SK-N-SH (cell line): Measurements from ENCODE around the gene GRB7. TPM values are rescaled to one million over a fixed set of nuclear protein-coding genes. Genes with fewer than 3 reads are reported as not detected.

Experiments used
- CTCF ChIA-PET: fragments of 300-600, 350-600 bp; formaldehyde crosslinking; extraction: SDS; loops from one replicate; lab custom pipeline; 2021; lab: Yijun Ruan, JAX
- POLR2A ChIA-PET: fragments of 350-600 bp; sonication (Branson Sonifier 250); formaldehyde crosslinking; extraction: SDS; loops from one replicate; lab custom pipeline; 2020; ENCODE audit warnings: antibody characterized with exemption, inconsistent platforms; lab: Yijun Ruan, JAX
- DNase-seq: peaks from one replicate; pipeline ENCODE4 v3.0.0; 2012
- H2AFZ ChIP-seq: fragments of 200-600 bp; sonication (generic); 2 replicates; pipeline ENCODE4 v1.8.1; 2016; ENCODE audit warnings: antibody characterized with exemption, mild to moderate bottlenecking, low read depth
- H3F3A ChIP-seq: fragments of 200-600 bp; sonication (generic); replicated peaks from 2 replicates; pipeline ENCODE3; 2016; ENCODE audit warnings: antibody characterized with exemption, mild to moderate bottlenecking; ENCODE audit not compliant: insufficient read depth
- H3K27ac ChIP-seq, 2 experiments: fragments of 200-500 bp in 1 of 2; fragments of 200-600 bp in 1 of 2; sonication (Bioruptor generic) in 1 of 2; sonication (generic), shearing (Covaris generic) in 1 of 2; 2 replicates each; pipeline versions ENCODE4 v1.5.1 to v1.6.1; 2014 to 2016; ENCODE audit warnings: low read depth in 2 of 2, inconsistent platforms in 1 of 2, low read length in 1 of 2, mild to moderate bottlenecking in 1 of 2, mixed read lengths in 1 of 2
- H3K27me3 ChIP-seq: fragments of 200-600 bp; sonication (generic), shearing (Covaris generic); 2 replicates; pipeline ENCODE4 v1.6.1; 2016; ENCODE audit warnings: mixed run types; ENCODE audit not compliant: insufficient read depth
- H3K36me3 ChIP-seq, 2 experiments: fragments of 200-500 bp in 1 of 2; fragments of 200-600 bp in 1 of 2; sonication (Bioruptor generic) in 1 of 2; sonication (generic) in 1 of 2; replicated peaks in 1 of 2; 2 replicates each; pipeline versions ENCODE3 to v1.5.1; 2014 to 2016; ENCODE audit warnings: low read length in 1 of 2, mild to moderate bottlenecking in 1 of 2; ENCODE audit not compliant: insufficient read depth in 2 of 2, control insufficient read depth in 1 of 2
- H3K4me1 ChIP-seq, 2 experiments: fragments of 200-500 bp in 1 of 2; fragments of 200-600 bp in 1 of 2; sonication (Bioruptor generic) in 1 of 2; sonication (generic), shearing (Covaris generic) in 1 of 2; 2 replicates each; pipeline versions ENCODE4 v1.5.1 to v1.6.1; 2014 to 2016; ENCODE audit warnings: low read depth in 1 of 2, low read length in 1 of 2, mixed run types in 1 of 2; ENCODE audit not compliant: insufficient read depth in 2 of 2, control insufficient read depth in 1 of 2
- H3K4me2 ChIP-seq: fragments of 200-600 bp; sonication (generic), shearing (Covaris generic); 2 replicates; pipeline ENCODE4 v1.6.1; 2017; ENCODE audit warnings: mixed run types
- H3K4me3 ChIP-seq, 2 experiments: fragments of 200-500 bp in 1 of 2; fragments of 200-600 bp in 1 of 2; sonication (Bioruptor generic) in 1 of 2; sonication (generic), shearing (Covaris generic) in 1 of 2; 2 replicates each; pipeline versions ENCODE4 v1.5.1 to v1.8.1; 2014 to 2016; ENCODE audit warnings: low read depth in 2 of 2, inconsistent platforms in 1 of 2, low read length in 1 of 2, mild to moderate bottlenecking in 1 of 2, mixed read lengths in 1 of 2, moderate library complexity in 1 of 2
- H3K79me2 ChIP-seq: fragments of 200-600 bp; sonication (generic); 2 replicates; pipeline ENCODE4 v1.8.1; 2017; ENCODE audit warnings: mild to moderate bottlenecking; ENCODE audit not compliant: insufficient read depth
- H3K9ac ChIP-seq: fragments of 200-600 bp; sonication (generic); 2 replicates; pipeline ENCODE4 v1.6.1; 2017; ENCODE audit warnings: mixed run types
- H3K9me2 ChIP-seq: fragments of 200-600 bp; sonication (generic); 2 replicates; pipeline ENCODE4 v1.6.1; 2017; ENCODE audit warnings: mixed run types
- H3K9me3 ChIP-seq: fragments of 200-600 bp; sonication (generic); 2 replicates; pipeline ENCODE4 v1.6.1; 2017; ENCODE audit warnings: mixed run types, mild to moderate bottlenecking, moderate library complexity
- H4K20me1 ChIP-seq: fragments of 200-600 bp; sonication (generic); 2 replicates; pipeline ENCODE4 v1.6.1; 2017; ENCODE audit warnings: mild to moderate bottlenecking, mixed run types; ENCODE audit not compliant: insufficient read depth
- ELF1 ChIP-seq: IDR thresholded peaks from 2 replicates; pipeline ENCODE4 v1.4.0; 2012
- EP300 ChIP-seq, 2 experiments: IDR thresholded peaks; 2 replicates each; pipeline versions ENCODE4 v1.4.0 to v1.6.1; 2012; ENCODE audit warnings: borderline replicate concordance in 1 of 2, low read depth in 1 of 2, low read length in 1 of 2
- EZH2phosphoT487 ChIP-seq: fragments of 200-600 bp; sonication (generic); IDR thresholded peaks from 2 replicates; pipeline ENCODE4 v1.6.1; 2017; ENCODE audit warnings: low read depth, mixed run types, mild to moderate bottlenecking, antibody characterized with exemption, moderate library complexity, borderline replicate concordance
- IRF3 ChIP-seq: fragments of 150-350 bp; IDR thresholded peaks from 2 replicates; pipeline ENCODE4 v1.6.1; 2016; ENCODE audit warnings: mild to moderate bottlenecking, low read depth, low read length
- MXI1 ChIP-seq: IDR thresholded peaks from 2 replicates; pipeline ENCODE4 v1.6.1; 2012; ENCODE audit warnings: mild to moderate bottlenecking, low read depth, low read length, improper control_type of control experiment
- NFIC ChIP-seq: IDR thresholded peaks from 2 replicates; pipeline ENCODE4 v1.4.0; 2012; ENCODE audit warnings: borderline replicate concordance
- NRF1 ChIP-seq: IDR thresholded peaks from 2 replicates; pipeline ENCODE4 v1.6.1; 2012; ENCODE audit warnings: low read depth, mild to moderate bottlenecking, low read length
- PBX3 ChIP-seq: IDR thresholded peaks from 2 replicates; pipeline ENCODE4; 2012
- POLR2AphosphoS5 ChIP-seq: IDR thresholded peaks from 2 replicates; pipeline ENCODE4 v1.6.1; 2012; ENCODE audit warnings: low read depth, low read length
- RXRA ChIP-seq: IDR thresholded peaks from 2 replicates; pipeline ENCODE4 v1.4.0; 2012; ENCODE audit warnings: low read depth, mild to moderate bottlenecking, borderline replicate concordance
- SIN3A ChIP-seq: IDR thresholded peaks from 2 replicates; pipeline ENCODE4 v1.6.1; 2012; ENCODE audit warnings: low read depth, mild to moderate bottlenecking, low read length, moderate library complexity, borderline replicate concordance
- TCF12 ChIP-seq: IDR thresholded peaks from 2 replicates; pipeline ENCODE4 v1.4.0; 2012
- TEAD4 ChIP-seq: IDR thresholded peaks from 2 replicates; pipeline ENCODE4 v1.4.0; 2012; ENCODE audit warnings: mild to moderate bottlenecking, borderline replicate concordance; ENCODE audit not compliant: insufficient read depth
- USF2 ChIP-seq: fragments of 150-350 bp; IDR thresholded peaks from 2 replicates; pipeline ENCODE4 v1.6.1; 2017; ENCODE audit warnings: antibody characterized with exemption, low read length, low read depth, borderline replicate concordance
- WGBS: methylation state at CpG from one replicate; pipeline ENCODE4 v1.1.6; 2017; ENCODE audit warnings: low lambda C conversion rate; 5-methylcytosine and 5-hydroxymethylcytosine counted together
- polyA plus RNA-seq, 3 experiments: library from polyadenylated mRNA; depleted of rRNA; stranded (reverse); fragments of >200 nt; gene quantifications; 2 replicates each; pipeline ENCODE4 v1.2.3, GENCODE V29; 2012

GRB7 gene
- polyA plus RNA-seq, 1 of the 3 experiments (the other 2 are of a cell fraction) = not detected

GRCh38 chr17:39711851-39712250 is 25.9 kb upstream of the GRB7 start:
- Histone ChIP-seq H3F3A (no peaks in the 10 kb centered on the region), H3K9ac (no peak overlapping the region), H3K27me3 (no peaks in the 10 kb centered on the region; the same call in 1 of the 2 replicates), H3K9me3 (no peaks in the 10 kb centered on the region), H3K27ac (no peak overlapping the region), H2AFZ (no peak overlapping the region), H3K4me2 (no peak overlapping the region)
- WGBS = 79% methylated on average over 10 of the region's 10 CpGs
- TF ChIP-seq EZH2phosphoT487 (no peak), TCF12 (no peak), RXRA (no peak), POLR2AphosphoS5 (no peak), MXI1 (no peak), USF2 (no peak), ELF1 (no peak), IRF3 (no peak)
- TF ChIP-seq, all 33 proteins: peak for 0
- Histone ChIP-seq H3K4me1 (no peaks in the 10 kb centered on the region), H3K4me3 (no peak overlapping the region), H4K20me1 (no peaks in the 10 kb centered on the region), H3K9me2 (no peaks in the 10 kb centered on the region), H3K36me3 (no peaks in the 10 kb centered on the region), H3K79me2 (no peaks in the 10 kb centered on the region)
- CTCF ChIA-PET = no interaction called here
- DNase-seq = no peak
- POLR2A ChIA-PET = interaction anchor here (1.6 kb wide), 1 partner anchor 18 kb away, joined by 3 read pairs; no protein-coding TSS in a partner anchor

GRCh38 chr17:39714234-39714633 is 23.5 kb upstream of the GRB7 start:
- Histone ChIP-seq H3K9me2 (no peaks in the 10 kb centered on the region), H3K9ac (no peak overlapping the region), H3K27me3 (no peaks in the 10 kb centered on the region; the same call in 1 of the 2 replicates), H3K79me2 (no peaks in the 10 kb centered on the region), H3K4me2 (no peak overlapping the region), H2AFZ (no peak overlapping the region), H3F3A (no peaks in the 10 kb centered on the region), H4K20me1 (no peaks in the 10 kb centered on the region), H3K4me3 (no peak overlapping the region), H3K9me3 (no peaks in the 10 kb centered on the region), H3K36me3 (no peaks in the 10 kb centered on the region), H3K4me1 (no peaks in the 10 kb centered on the region), H3K27ac (no peak overlapping the region)
- 47% methylated on average over 4 of the region's 4 CpGs for whole genome bisulfite sequencing
- CTCF ChIA-PET = interaction anchor here (1.5 kb wide), 1 partner anchor 93 kb away, joined by 4 read pairs; no protein-coding TSS in a partner anchor
- DNase-seq = no peak
- TF ChIP-seq TEAD4 = no peak
- no peak for TF ChIP-seq NRF1
- no peak for TF ChIP-seq SIN3A
- no peak for TF ChIP-seq EP300 (IDR thresholded peaks at IDR 0.05; ENCODE audit: borderline replicate concordance in 1 of 2, low read depth in 1 of 2, low read length in 1 of 2)
- TF ChIP-seq PBX3 = no peak
- TF ChIP-seq NFIC = no peak
- POLR2A ChIA-PET = no interaction called here
